ENCODE measurements around the gene CTR9.

DNA sequence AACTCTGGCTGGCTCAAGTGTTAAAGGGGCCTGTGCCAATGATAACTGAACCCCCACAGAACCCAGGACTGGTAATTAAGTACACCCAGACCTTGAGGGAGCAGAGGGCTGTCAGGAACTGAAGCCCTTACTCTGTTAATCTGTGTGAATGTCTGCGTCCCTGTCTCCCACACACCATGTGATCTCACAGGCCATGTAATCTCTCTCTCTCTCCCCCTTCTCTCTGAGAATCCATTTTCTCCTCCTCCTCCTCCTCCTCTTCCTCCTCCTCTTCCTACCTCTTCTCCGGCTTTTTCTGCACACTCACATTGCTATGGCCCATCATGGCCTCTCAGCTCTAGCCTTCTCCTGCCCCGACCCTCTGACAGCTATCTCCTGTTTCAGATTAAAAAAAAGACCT, 42.9 kb upstream of the CTR9 start:
- TF ChIP-seq CTCF (conservative IDR thresholded peaks at IDR 0.05 in 1 of 2, IDR thresholded peaks at IDR 0.05 in 1 of 2; ENCODE audit: extremely low read depth in 1 of 2, insufficient read depth in 1 of 2, low read depth in 1 of 2, low read length in 2 of 2) (no peak), EZH2 (IDR thresholded peaks at IDR 0.05; ENCODE audit: borderline replicate concordance, low read length) (no peak)

Measured in mammary epithelial cell (primary cell).